ENCODE results near the gene CNFN.

DNA sequence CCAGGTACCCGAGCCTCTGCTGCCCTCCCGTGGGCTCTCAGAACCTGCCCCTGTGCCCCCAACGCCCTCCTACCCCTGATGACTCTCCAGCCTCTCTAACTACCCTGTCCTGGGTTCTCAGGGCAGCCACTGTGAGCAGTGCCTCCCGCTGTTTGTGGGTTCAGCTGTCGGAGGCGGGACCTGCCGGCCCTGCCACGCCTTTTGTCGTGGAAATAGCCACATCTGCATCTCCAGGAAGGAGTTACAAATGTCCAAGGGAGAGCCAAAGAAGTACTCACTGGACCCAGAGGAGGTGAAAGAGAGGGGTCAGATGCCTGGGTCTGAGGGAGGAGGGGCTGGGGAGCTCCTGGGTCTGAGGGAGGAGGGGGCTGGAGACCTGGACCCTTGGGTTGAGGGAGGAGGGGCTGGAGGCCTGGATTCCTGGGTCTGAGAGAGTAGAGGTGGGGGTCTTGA is 20.0 kb downstream of the CNFN start:
- TF ChIP-seq POLR2A (IDR thresholded peaks at IDR 0.05) (no peak), POLR2AphosphoS5 (IDR thresholded peaks at IDR 0.05) (no peak), EP300 (IDR thresholded peaks at IDR 0.05; ENCODE audit: low read depth) (no peak)
- TF ChIP-seq, protein P1, sequence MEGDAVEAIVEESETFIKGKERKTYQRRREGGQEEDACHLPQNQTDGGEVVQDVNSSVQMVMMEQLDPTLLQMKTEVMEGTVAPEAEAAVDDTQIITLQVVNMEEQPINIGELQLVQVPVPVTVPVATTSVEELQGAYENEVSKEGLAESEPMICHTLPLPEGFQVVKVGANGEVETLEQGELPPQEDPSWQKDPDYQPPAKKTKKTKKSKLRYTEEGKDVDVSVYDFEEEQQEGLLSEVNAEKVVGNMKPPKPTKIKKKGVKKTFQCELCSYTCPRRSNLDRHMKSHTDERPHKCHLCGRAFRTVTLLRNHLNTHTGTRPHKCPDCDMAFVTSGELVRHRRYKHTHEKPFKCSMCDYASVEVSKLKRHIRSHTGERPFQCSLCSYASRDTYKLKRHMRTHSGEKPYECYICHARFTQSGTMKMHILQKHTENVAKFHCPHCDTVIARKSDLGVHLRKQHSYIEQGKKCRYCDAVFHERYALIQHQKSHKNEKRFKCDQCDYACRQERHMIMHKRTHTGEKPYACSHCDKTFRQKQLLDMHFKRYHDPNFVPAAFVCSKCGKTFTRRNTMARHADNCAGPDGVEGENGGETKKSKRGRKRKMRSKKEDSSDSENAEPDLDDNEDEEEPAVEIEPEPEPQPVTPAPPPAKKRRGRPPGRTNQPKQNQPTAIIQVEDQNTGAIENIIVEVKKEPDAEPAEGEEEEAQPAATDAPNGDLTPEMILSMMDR (IDR thresholded peaks at IDR 0.05): no peak

All from transverse colon (tissue), 4 donors.